Tongue (tissue), 2 donors: ENCODE data around the gene RPIA. TPM values are rescaled to one million over a fixed set of nuclear protein-coding genes. Genes with fewer than 3 reads are reported as not detected.
A peak's percentile ranks its signal among the peaks of the same experiment; 100 is the strongest.

Experiments
- DNase-seq: peaks from one replicate; pipeline ENCODE4 v3.0.0-alpha.2; 2015
- total RNA-seq: library from RNA; depleted of rRNA; stranded (reverse); fragments of >200 nt; gene quantifications from one replicate; pipeline ENCODE4 v1.2.3, GENCODE V29; 2014

The RPIA gene
- total RNA-seq, 1 donor from 2014 or later: 17.4 TPM

- no peak for DNase-seq
These were observed 5.2 kb upstream of the RPIA start for GRCh38 chr2:88686320-88686719.

GRCh38 chr2:88687384-88687783, 4.1 kb upstream of the RPIA start:
- no peak for DNase-seq

GRCh38 chr2:88690591-88691338, 708 bp upstream of the RPIA start:
- DNase-seq: no peak

GRCh38 chr2:88692187-88692586, 714 bp downstream of the RPIA start:
- no peak for DNase-seq

GRCh38 chr2:88693911-88694414, 2.5 kb downstream of the RPIA start:
- DNase-seq: no peak

GRCh38 chr2:88696611-88697010, 5.1 kb downstream of the RPIA start:
- DNase-seq: no peak

- DNase-seq: no peak
These were observed 6.0 kb downstream of the RPIA start for GRCh38 chr2:88697370-88698026.

- no peak for DNase-seq
These were observed 6.5 kb downstream of the RPIA start for GRCh38 chr2:88698027-88698413.

GRCh38 chr2:88698498-88699233, 7.2 kb downstream of the RPIA start:
- DNase-seq: no peak

GRCh38 chr2:88707003-88707402, 15.5 kb downstream of the RPIA start:
- no peak for DNase-seq

GRCh38 chr2:88709181-88709631, 17.7 kb downstream of the RPIA start:
- no peak for DNase-seq

- DNase-seq: no peak
These were observed 19.8 kb downstream of the RPIA start for GRCh38 chr2:88711289-88711688.

GRCh38 chr2:88711897-88712296, 20.4 kb downstream of the RPIA start:
- no peak for DNase-seq

GRCh38 chr2:88713408-88713807, 21.9 kb downstream of the RPIA start:
- DNase-seq: no peak

GRCh38 chr2:88714667-88715066, 23.2 kb downstream of the RPIA start:
- DNase-seq: no peak

GRCh38 chr2:88720399-88720798, 28.9 kb downstream of the RPIA start:
- no peak for DNase-seq

GRCh38 chr2:88721268-88721667, 29.8 kb downstream of the RPIA start:
- DNase-seq: no peak

GRCh38 chr2:88724643-88725332, 33.3 kb downstream of the RPIA start:
- no peak for DNase-seq

- DNase-seq: no peak
These were observed 37.7 kb downstream of the RPIA start for GRCh38 chr2:88729061-88729745.

- no peak for DNase-seq
These were observed 41.9 kb downstream of the RPIA start for GRCh38 chr2:88733155-88733902.

GRCh38 chr2:88735133-88735532, 43.7 kb downstream of the RPIA start:
- peak; percentile 15 for DNase-seq
